HL-60 (cell line): ENCODE results near the gene TBC1D16.

Source experiments
- DNase-seq, 2 experiments: peaks; one replicate each; pipeline ENCODE4 v3.0.0-alpha.2; 2010 to 2020; ENCODE audit warnings: low read depth in 1 of 2, low spot score in 1 of 2
- H3K27ac ChIP-seq: fragments of 250-450 bp; sonication (Bioruptor Pico); replicated peaks from 2 replicates; pipeline ENCODE4 v1.5.1; 2020; ENCODE audit warnings: mild to moderate bottlenecking, moderate library complexity
- H3K27me3 ChIP-seq: fragments of 250-450 bp; sonication (Bioruptor Pico); 2 replicates; pipeline ENCODE4 v1.5.1; 2021; ENCODE audit warnings: mild to moderate bottlenecking, moderate library complexity; ENCODE audit not compliant: insufficient read depth, poor library complexity, severe bottlenecking
- H3K4me3 ChIP-seq: replicated peaks from 2 replicates; pipeline ENCODE4 v1.5.1; 2011; ENCODE audit warnings: mild to moderate bottlenecking, control low read depth, low read length; ENCODE audit not compliant: insufficient read depth
- GABPA ChIP-seq: IDR thresholded peaks from 2 replicates; pipeline ENCODE4 v1.6.1; 2012; ENCODE audit warnings: low read depth
- POLR2AphosphoS5 ChIP-seq: IDR thresholded peaks from 2 replicates; pipeline ENCODE4 v1.6.1; 2012; ENCODE audit warnings: low read depth
- SPI1 ChIP-seq: IDR thresholded peaks from 2 replicates; pipeline ENCODE4 v1.6.1; 2012; ENCODE audit warnings: low read depth, mild to moderate bottlenecking, borderline replicate concordance
- TF ChIP-seq, protein P1 (sequence below): IDR thresholded peaks from one replicate; pipeline ENCODE4 v1.5.1; 2011; ENCODE audit warnings: low read length, control low read depth, inconsistent platforms; ENCODE audit not compliant: insufficient read depth
- TF ChIP-seq, protein P2 (sequence below): IDR thresholded peaks from 2 replicates; pipeline ENCODE4 v1.6.1; 2012; ENCODE audit warnings: low read depth; ENCODE audit not compliant: insufficient replicate concordance

The TBC1D16 gene

DNA sequence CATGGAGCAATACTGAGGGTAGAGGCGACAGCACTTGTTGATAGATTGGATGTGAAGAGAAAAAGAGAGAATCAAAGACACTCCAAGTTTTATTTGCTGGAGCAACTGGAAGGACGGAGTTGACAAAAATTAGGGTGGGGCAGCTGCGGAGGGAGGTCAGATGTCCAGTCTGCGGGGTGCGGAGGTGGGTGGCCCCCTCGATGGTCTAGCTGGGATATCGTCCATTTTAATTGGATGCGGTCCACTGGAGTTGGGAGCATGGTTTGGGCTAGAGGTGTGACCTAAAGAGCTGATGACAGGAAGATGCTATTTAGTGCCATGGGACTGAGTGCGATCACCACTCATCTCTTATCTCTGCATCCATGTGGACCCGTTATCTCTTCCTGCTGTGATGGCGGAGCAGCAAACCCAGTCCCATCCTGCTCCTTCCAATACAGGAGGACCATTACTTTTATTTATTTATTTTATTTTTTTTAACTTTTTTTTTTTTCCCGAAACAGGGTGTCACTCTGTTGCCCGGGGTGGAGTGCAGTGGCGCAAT, 148.2 kb downstream of the TBC1D16 start:
- H3K27me3 ChIP-seq: no peaks in the 10 kb centered on the region
- no peak for DNase-seq
- TF ChIP-seq POLR2AphosphoS5 (no peak), GABPA (no peak), SPI1 (no peak)
- TF ChIP-seq, protein P1, sequence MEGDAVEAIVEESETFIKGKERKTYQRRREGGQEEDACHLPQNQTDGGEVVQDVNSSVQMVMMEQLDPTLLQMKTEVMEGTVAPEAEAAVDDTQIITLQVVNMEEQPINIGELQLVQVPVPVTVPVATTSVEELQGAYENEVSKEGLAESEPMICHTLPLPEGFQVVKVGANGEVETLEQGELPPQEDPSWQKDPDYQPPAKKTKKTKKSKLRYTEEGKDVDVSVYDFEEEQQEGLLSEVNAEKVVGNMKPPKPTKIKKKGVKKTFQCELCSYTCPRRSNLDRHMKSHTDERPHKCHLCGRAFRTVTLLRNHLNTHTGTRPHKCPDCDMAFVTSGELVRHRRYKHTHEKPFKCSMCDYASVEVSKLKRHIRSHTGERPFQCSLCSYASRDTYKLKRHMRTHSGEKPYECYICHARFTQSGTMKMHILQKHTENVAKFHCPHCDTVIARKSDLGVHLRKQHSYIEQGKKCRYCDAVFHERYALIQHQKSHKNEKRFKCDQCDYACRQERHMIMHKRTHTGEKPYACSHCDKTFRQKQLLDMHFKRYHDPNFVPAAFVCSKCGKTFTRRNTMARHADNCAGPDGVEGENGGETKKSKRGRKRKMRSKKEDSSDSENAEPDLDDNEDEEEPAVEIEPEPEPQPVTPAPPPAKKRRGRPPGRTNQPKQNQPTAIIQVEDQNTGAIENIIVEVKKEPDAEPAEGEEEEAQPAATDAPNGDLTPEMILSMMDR: no peak
- TF ChIP-seq, protein P2, sequence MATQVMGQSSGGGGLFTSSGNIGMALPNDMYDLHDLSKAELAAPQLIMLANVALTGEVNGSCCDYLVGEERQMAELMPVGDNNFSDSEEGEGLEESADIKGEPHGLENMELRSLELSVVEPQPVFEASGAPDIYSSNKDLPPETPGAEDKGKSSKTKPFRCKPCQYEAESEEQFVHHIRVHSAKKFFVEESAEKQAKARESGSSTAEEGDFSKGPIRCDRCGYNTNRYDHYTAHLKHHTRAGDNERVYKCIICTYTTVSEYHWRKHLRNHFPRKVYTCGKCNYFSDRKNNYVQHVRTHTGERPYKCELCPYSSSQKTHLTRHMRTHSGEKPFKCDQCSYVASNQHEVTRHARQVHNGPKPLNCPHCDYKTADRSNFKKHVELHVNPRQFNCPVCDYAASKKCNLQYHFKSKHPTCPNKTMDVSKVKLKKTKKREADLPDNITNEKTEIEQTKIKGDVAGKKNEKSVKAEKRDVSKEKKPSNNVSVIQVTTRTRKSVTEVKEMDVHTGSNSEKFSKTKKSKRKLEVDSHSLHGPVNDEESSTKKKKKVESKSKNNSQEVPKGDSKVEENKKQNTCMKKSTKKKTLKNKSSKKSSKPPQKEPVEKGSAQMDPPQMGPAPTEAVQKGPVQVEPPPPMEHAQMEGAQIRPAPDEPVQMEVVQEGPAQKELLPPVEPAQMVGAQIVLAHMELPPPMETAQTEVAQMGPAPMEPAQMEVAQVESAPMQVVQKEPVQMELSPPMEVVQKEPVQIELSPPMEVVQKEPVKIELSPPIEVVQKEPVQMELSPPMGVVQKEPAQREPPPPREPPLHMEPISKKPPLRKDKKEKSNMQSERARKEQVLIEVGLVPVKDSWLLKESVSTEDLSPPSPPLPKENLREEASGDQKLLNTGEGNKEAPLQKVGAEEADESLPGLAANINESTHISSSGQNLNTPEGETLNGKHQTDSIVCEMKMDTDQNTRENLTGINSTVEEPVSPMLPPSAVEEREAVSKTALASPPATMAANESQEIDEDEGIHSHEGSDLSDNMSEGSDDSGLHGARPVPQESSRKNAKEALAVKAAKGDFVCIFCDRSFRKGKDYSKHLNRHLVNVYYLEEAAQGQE: no peak

GRCh38 chr17:79883202-79883601, 152.5 kb downstream of the TBC1D16 start:
- no peak for DNase-seq
- TF ChIP-seq GABPA: no peak
- TF ChIP-seq, protein P1: no peak
- no peak for TF ChIP-seq SPI1
- TF ChIP-seq POLR2AphosphoS5: no peak
- TF ChIP-seq, protein P2: no peak

More for the DNA sequence above, 148.2 kb downstream of the TBC1D16 start:
- no peak overlapping the region for H3K4me3 ChIP-seq
- H3K27ac ChIP-seq: no peak overlapping the region

More at GRCh38 chr17:79883202-79883601, 152.5 kb downstream of the TBC1D16 start:
- no peak overlapping the region for H3K27ac ChIP-seq
- no peak overlapping the region for H3K4me3 ChIP-seq
- H3K27me3 ChIP-seq: no peaks in the 10 kb centered on the region
